Lower leg skin (tissue), 3 donors: ENCODE measurements around the gene DNPH1.

Source experiments
- POLR2A ChIP-seq, 2 donors: fragments of 450-650 bp; IDR thresholded peaks; one replicate each; pipeline ENCODE4 v1.6.1; 2016 to 2017; ENCODE audit warnings: antibody characterized with exemption in 2 of 2, mild to moderate bottlenecking in 1 of 2, moderate library complexity in 1 of 2
- TF ChIP-seq, protein P1 (sequence below), 3 donors: fragments of 450-650 bp; IDR thresholded peaks; one replicate each; pipeline ENCODE4 v1.5.1; 2016; ENCODE audit warnings: antibody characterized with exemption in 3 of 3, mild to moderate bottlenecking in 3 of 3, moderate library complexity in 2 of 3

- TF ChIP-seq, protein P1, sequence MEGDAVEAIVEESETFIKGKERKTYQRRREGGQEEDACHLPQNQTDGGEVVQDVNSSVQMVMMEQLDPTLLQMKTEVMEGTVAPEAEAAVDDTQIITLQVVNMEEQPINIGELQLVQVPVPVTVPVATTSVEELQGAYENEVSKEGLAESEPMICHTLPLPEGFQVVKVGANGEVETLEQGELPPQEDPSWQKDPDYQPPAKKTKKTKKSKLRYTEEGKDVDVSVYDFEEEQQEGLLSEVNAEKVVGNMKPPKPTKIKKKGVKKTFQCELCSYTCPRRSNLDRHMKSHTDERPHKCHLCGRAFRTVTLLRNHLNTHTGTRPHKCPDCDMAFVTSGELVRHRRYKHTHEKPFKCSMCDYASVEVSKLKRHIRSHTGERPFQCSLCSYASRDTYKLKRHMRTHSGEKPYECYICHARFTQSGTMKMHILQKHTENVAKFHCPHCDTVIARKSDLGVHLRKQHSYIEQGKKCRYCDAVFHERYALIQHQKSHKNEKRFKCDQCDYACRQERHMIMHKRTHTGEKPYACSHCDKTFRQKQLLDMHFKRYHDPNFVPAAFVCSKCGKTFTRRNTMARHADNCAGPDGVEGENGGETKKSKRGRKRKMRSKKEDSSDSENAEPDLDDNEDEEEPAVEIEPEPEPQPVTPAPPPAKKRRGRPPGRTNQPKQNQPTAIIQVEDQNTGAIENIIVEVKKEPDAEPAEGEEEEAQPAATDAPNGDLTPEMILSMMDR (IDR thresholded peaks at IDR 0.05) = no peak
- TF ChIP-seq POLR2A (IDR thresholded peaks at IDR 0.05) = no peak
Observed at GRCh38 chr6:43229803-43230620, 731 bp upstream of the DNPH1 start.
